Breast epithelium (tissue), 4 donors: ENCODE results near the gene DHX35. TPM values are rescaled to one million over a fixed set of nuclear protein-coding genes. Genes with fewer than 3 reads are reported as not detected.

Experiments used
- DNase-seq, 2 donors: peaks; one replicate each; pipeline ENCODE4 v3.0.0-alpha.2; 2019; ENCODE audit warnings: low spot score in 2 of 2
- H3K27ac ChIP-seq, 2 donors: fragments of 200-600 bp; sonication (generic) in 1 of 2; one replicate each; pipeline ENCODE4 v1.5.1; 2016 to 2019; ENCODE audit warnings: mild to moderate bottlenecking in 1 of 2
- H3K27me3 ChIP-seq, 2 donors: fragments of 200-600 bp; sonication (generic) in 1 of 2; one replicate each; pipeline versions ENCODE4 v1.5.1 to v1.6.0; 2017 to 2019; ENCODE audit warnings: control low read depth in 1 of 2, mild to moderate bottlenecking in 1 of 2
- H3K36me3 ChIP-seq: fragments of 200-600 bp; one replicate; pipeline ENCODE4 v1.5.1; 2019
- H3K4me1 ChIP-seq, 2 donors: fragments of 200-600 bp; sonication (generic); one replicate each; pipeline ENCODE4 v1.5.1; 2016 to 2019; ENCODE audit warnings: control low read depth in 1 of 2
- H3K4me3 ChIP-seq, 3 donors: fragments of 200-600 bp; sonication (generic); 1 replicate in 2 of 3; 2 replicates in 1 of 3; pipeline ENCODE4 v1.5.1; 2016 to 2019; ENCODE audit warnings: mild to moderate bottlenecking in 3 of 3, moderate library complexity in 2 of 3
- H3K9me3 ChIP-seq, 2 donors: fragments of 200-600 bp; sonication (generic) in 1 of 2; one replicate each; pipeline ENCODE4 v1.5.1; 2016 to 2019; ENCODE audit warnings: control low read depth in 1 of 2
- CTCF ChIP-seq, 3 donors: fragments of 450-650 bp; IDR thresholded peaks; one replicate each; pipeline ENCODE4 v1.5.1; 2016 to 2017; ENCODE audit warnings: antibody characterized with exemption in 3 of 3, mild to moderate bottlenecking in 3 of 3, moderate library complexity in 3 of 3
- POLR2A ChIP-seq: fragments of 450-650 bp; IDR thresholded peaks from one replicate; pipeline ENCODE4 v1.6.1; 2016; ENCODE audit warnings: antibody characterized with exemption, mild to moderate bottlenecking, moderate library complexity
- POLR2AphosphoS5 ChIP-seq, 3 donors: sonication (generic); formaldehyde crosslinking; IDR thresholded peaks; one replicate each; pipeline ENCODE4 v1.6.1; 2017; ENCODE audit warnings: antibody characterized with exemption in 3 of 3
- intact Hi-C: fragments of 100-400 bp; cut with DNase I; formaldehyde crosslinking; loops from one replicate; pipeline ENCODE4 v1.15.1; 2023; ENCODE audit warnings: low total_unique reads
- total RNA-seq, 3 donors: library from RNA; depleted of rRNA; stranded (reverse); fragments of >200 nt; gene quantifications; one replicate each; pipeline ENCODE4 v1.1.0, GENCODE V29; 2016

Gene DHX35
- total RNA-seq, 3 donors from 2014 or later: 11.0 to 20.3 (median 20.1) TPM

GRCh38 chr20:39052676-39053075, 90.5 kb downstream of the DHX35 start:
- no peak for DNase-seq
- H3K36me3 ChIP-seq: no peaks in the 10 kb centered on the region
- no peaks in the 10 kb centered on the region for H3K27me3 ChIP-seq
- TF ChIP-seq CTCF (IDR thresholded peaks at IDR 0.05) (no peak), POLR2A (no peak), POLR2AphosphoS5 (IDR thresholded peaks at IDR 0.05) (no peak)
- no peaks in the 10 kb centered on the region for H3K9me3 ChIP-seq
- H3K4me3 ChIP-seq: no peak overlapping the region
- intact Hi-C loops: no loop called here
- no peak overlapping the region for H3K27ac ChIP-seq
- peaks cover 3 to 5% of the 10 kb centered on the region in 2 donors for H3K4me1 ChIP-seq

GRCh38 chr20:39057143-39057542, 95.0 kb downstream of the DHX35 start:
- TF ChIP-seq POLR2AphosphoS5 (IDR thresholded peaks at IDR 0.05) (no peak), CTCF (IDR thresholded peaks at IDR 0.05) (no peak), POLR2A (no peak)
- no peaks in the 10 kb centered on the region for H3K36me3 ChIP-seq
- no peaks in the 10 kb centered on the region for H3K4me1 ChIP-seq
- no peak overlapping the region for H3K27ac ChIP-seq
- intact Hi-C loops: no loop called here
- no peak overlapping the region for H3K4me3 ChIP-seq
- no peak for DNase-seq
- H3K9me3 ChIP-seq: no peaks in the 10 kb centered on the region
- no peaks in the 10 kb centered on the region for H3K27me3 ChIP-seq

- H3K27ac ChIP-seq: no peak overlapping the region
- no peaks in the 10 kb centered on the region for H3K9me3 ChIP-seq
- no peaks in the 10 kb centered on the region for H3K27me3 ChIP-seq
- no peak overlapping the region for H3K4me3 ChIP-seq
- H3K4me1 ChIP-seq: no peaks in the 10 kb centered on the region
- H3K36me3 ChIP-seq: no peaks in the 10 kb centered on the region
- DNase-seq: no peak
- no peak for TF ChIP-seq POLR2A
- intact Hi-C loops: no loop called here
Observed at GRCh38 chr20:39057911-39058310, 95.8 kb downstream of the DHX35 start.

- Histone ChIP-seq H3K27ac (no peak overlapping the region), H3K9me3 (no peaks in the 10 kb centered on the region), H3K27me3 (no peaks in the 10 kb centered on the region), H3K4me3 (no peak overlapping the region), H3K36me3 (no peaks in the 10 kb centered on the region), H3K4me1 (no peaks in the 10 kb centered on the region)
- DNase-seq: no peak
- TF ChIP-seq POLR2A: no peak
- TF ChIP-seq CTCF (IDR thresholded peaks at IDR 0.05): no peak
- no peak for TF ChIP-seq POLR2AphosphoS5 (IDR thresholded peaks at IDR 0.05)
- intact Hi-C loops: no loop called here
Observed at GRCh38 chr20:39059036-39059435, 96.9 kb downstream of the DHX35 start.

GRCh38 chr20:39066471-39067242, 104.5 kb downstream of the DHX35 start:
- DNase-seq: no peak
- H3K27ac ChIP-seq: no peak overlapping the region
- TF ChIP-seq POLR2AphosphoS5 (IDR thresholded peaks at IDR 0.05) (no peak), POLR2A (no peak), CTCF (IDR thresholded peaks at IDR 0.05) (no peak)
- H3K4me3 ChIP-seq: no peak overlapping the region
- peaks cover 0 to 14% of the 10 kb centered on the region in 2 donors for H3K9me3 ChIP-seq
- intact Hi-C loops: no loop called here
- H3K4me1 ChIP-seq: no peaks in the 10 kb centered on the region
- H3K27me3 ChIP-seq: peaks cover 0 to 6% of the 10 kb centered on the region in 2 donors
- no peaks in the 10 kb centered on the region for H3K36me3 ChIP-seq
